ENCODE measurements around the gene PHACTR1. TPM values are rescaled to one million over a fixed set of nuclear protein-coding genes. Genes with fewer than 3 reads are reported as not detected.

PHACTR1 gene
- total RNA-seq, 1 donor from 2014 or later: 8.4 TPM

DNA sequence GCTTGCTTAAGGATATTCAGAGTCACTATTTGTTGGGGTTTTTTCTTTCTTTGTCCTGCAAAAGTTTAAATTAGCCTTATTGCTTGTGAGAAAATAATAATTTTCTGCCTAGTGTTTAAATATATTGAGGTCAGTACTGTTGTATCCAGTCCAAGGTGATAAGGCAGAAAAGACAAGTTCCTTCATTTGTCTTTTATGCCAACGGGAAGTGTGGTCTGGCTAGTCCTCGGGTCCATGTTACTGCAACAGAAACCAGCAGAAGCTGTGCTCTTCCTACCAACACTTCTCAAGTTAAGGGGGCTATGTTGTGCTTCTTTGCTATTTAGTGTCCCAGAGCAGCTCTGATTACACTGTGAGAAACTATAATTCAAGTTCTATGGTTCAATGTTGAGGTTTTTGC is 310.6 kb downstream of the PHACTR1 start:
- intact Hi-C loops (cut with DNase I): loop anchor here (5.0 kb wide), 1 partner anchor 65 kb away; no protein-coding TSS in a partner anchor
- DNase-seq (ENCODE audit: low spot score in 2 of 2): no peak
- Histone ChIP-seq H3K27me3 (no peaks in the 10 kb centered on the region), H3K27ac (peak overlapping the region; percentile 58 to 71), H3K9me3 (no peaks in the 10 kb centered on the region), H3K4me3 (no peak overlapping the region), H3K4me1 (peaks cover 0 to 29% of the 10 kb centered on the region in 2 donors), H3K36me3 (no peaks in the 10 kb centered on the region)
- TF ChIP-seq, protein P1, sequence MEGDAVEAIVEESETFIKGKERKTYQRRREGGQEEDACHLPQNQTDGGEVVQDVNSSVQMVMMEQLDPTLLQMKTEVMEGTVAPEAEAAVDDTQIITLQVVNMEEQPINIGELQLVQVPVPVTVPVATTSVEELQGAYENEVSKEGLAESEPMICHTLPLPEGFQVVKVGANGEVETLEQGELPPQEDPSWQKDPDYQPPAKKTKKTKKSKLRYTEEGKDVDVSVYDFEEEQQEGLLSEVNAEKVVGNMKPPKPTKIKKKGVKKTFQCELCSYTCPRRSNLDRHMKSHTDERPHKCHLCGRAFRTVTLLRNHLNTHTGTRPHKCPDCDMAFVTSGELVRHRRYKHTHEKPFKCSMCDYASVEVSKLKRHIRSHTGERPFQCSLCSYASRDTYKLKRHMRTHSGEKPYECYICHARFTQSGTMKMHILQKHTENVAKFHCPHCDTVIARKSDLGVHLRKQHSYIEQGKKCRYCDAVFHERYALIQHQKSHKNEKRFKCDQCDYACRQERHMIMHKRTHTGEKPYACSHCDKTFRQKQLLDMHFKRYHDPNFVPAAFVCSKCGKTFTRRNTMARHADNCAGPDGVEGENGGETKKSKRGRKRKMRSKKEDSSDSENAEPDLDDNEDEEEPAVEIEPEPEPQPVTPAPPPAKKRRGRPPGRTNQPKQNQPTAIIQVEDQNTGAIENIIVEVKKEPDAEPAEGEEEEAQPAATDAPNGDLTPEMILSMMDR (IDR thresholded peaks at IDR 0.05): no peak

DNA sequence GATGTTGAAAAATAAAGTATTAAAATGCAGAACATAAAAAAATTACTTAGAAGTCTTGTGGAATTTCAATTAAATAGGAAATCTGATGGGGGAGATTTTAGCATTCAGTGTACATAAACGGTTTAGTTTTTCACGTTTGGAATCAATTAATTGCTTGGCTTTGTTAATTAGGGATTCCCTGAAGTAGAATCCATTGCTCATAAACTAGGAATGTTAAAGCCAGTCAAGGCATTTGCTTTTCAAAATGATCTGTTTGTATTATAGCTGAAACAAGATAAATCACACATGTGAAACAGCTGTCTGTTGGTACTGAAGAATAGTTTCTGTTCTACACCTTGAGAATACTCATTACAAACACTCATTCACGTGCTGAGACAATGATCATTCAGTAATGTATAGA is 313.8 kb downstream of the PHACTR1 start:
- DNase-seq (ENCODE audit: low spot score in 2 of 2): no peak
- no peaks in the 10 kb centered on the region for H3K9me3 ChIP-seq
- no peaks in the 10 kb centered on the region for H3K36me3 ChIP-seq
- intact Hi-C loops (cut with DNase I): no loop called here
- H3K27ac ChIP-seq: peak overlapping the region; percentile 8 to 47
- peaks cover 0 to 27% of the 10 kb centered on the region in 2 donors for H3K4me1 ChIP-seq
- TF ChIP-seq, protein P1 (IDR thresholded peaks at IDR 0.05): no peak
- no peaks in the 10 kb centered on the region for H3K27me3 ChIP-seq
- no peak overlapping the region for H3K4me3 ChIP-seq

DNA sequence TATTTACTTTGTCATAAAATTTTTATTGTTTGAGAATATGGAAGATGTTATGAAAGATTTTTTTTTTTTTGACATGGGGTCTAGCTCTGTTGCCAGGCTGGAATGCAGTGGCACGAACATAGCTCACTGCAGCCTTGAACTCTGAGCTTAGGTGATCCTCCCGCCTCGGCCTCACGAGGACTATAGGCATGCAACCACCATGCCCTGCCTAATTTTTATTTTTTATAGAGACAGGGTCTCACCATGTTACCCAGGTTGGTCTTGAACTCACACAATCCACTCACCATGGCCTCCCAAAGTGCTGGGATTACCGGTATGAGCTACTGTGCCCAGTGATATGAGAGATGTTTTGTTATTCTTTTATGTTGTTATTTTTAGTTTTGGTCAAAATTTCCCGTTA is 316.0 kb downstream of the PHACTR1 start:
- Histone ChIP-seq H3K36me3 (no peaks in the 10 kb centered on the region), H3K27me3 (no peaks in the 10 kb centered on the region), H3K4me1 (peaks cover 0 to 25% of the 10 kb centered on the region in 2 donors), H3K4me3 (no peak overlapping the region), H3K9me3 (no peaks in the 10 kb centered on the region), H3K27ac (peak overlapping the region in 1 of 2 donors; percentile 5)
- TF ChIP-seq, protein P1 (IDR thresholded peaks at IDR 0.05): no peak
- DNase-seq (ENCODE audit: low spot score in 2 of 2): no peak
- intact Hi-C loops (cut with DNase I): no loop called here

DNA sequence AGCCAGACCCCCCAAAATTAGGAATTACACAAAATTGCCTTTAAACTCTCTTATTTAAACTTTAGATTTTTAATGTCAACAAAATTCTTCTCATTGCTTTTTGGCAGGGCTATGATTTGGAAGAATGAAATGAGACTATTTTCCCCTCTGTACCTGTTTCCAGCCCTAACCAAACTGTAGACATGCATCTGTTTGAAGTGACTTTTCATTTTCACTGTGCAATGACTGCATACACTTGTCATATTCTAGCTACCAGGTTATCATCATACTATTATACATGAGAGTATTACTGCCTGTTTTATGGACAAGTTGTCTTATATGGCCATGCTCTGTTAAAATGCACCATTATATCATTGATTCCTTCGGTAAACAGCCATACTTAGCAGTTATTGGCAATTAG is 316.6 kb downstream of the PHACTR1 start:
- intact Hi-C loops (cut with DNase I): no loop called here
- Histone ChIP-seq H3K27ac (peak overlapping the region in 1 of 2 donors; percentile 5), H3K36me3 (no peaks in the 10 kb centered on the region), H3K4me3 (no peak overlapping the region), H3K9me3 (no peaks in the 10 kb centered on the region), H3K27me3 (no peaks in the 10 kb centered on the region), H3K4me1 (peaks cover 0 to 31% of the 10 kb centered on the region in 2 donors)
- TF ChIP-seq, protein P1 (IDR thresholded peaks at IDR 0.05): no peak
- DNase-seq (ENCODE audit: low spot score in 2 of 2): no peak

DNA sequence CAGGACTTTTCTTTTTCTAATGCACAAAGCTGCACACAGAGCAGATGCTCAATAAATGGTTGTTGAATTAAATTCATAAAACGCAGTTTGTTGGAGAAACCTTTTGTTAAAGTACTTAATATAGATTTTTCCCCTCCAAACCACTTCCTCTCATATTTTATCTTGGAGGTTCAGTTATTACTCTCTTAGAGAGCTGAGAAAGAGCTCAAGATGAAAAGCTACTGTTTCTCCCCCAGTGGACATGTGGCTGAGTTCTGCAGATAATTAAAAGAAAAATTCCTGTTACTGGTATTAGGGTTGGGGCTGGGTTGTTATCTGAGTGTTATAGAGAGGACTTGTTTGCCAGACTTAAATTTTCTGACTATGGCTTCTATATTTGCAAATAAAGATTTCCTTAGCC is 317.7 kb downstream of the PHACTR1 start:
- TF ChIP-seq, protein P1 (IDR thresholded peaks at IDR 0.05): no peak
- H3K36me3 ChIP-seq: no peaks in the 10 kb centered on the region
- intact Hi-C loops (cut with DNase I): no loop called here
- no peak overlapping the region for H3K4me3 ChIP-seq
- peaks cover 4 to 43% of the 10 kb centered on the region in 2 donors for H3K4me1 ChIP-seq
- H3K27me3 ChIP-seq: no peaks in the 10 kb centered on the region
- DNase-seq (ENCODE audit: low spot score in 2 of 2): no peak
- H3K9me3 ChIP-seq: no peaks in the 10 kb centered on the region
- no peak overlapping the region for H3K27ac ChIP-seq

DNA sequence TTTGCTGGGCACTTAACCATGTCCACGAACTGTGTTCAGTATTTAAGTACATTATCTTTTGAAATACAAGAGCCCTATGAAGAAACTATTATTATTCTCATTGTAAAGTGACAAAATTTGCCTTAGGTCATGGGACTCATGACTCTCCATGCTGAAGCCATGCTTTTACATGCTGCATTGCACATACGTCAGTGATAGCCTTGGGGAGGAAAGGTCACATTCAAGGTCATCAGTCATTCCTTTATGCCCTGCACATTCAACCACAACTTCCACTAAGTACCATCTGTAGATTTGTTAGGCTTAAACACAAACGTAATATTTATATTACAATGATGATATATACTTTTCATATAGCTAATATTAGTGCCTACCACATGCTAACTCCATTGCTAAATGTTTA is 319.0 kb downstream of the PHACTR1 start:
- no peak for DNase-seq (ENCODE audit: low spot score in 2 of 2)
- Histone ChIP-seq H3K4me1 (peaks cover 4 to 45% of the 10 kb centered on the region in 2 donors), H3K36me3 (no peaks in the 10 kb centered on the region), H3K9me3 (no peaks in the 10 kb centered on the region), H3K4me3 (no peak overlapping the region), H3K27me3 (no peaks in the 10 kb centered on the region), H3K27ac (no peak overlapping the region)
- TF ChIP-seq, protein P1 (IDR thresholded peaks at IDR 0.05): no peak
- intact Hi-C loops (cut with DNase I): no loop called here

All from ascending aorta (tissue), 2 donors.